ENCODE results near the gene IGDCC3.
"Not testable (repeated sequence)": the region's sequence is repeated elsewhere in the genome, so short reads cannot be mapped to it uniquely, and the experiment has no call there.

IGDCC3 gene

DNA sequence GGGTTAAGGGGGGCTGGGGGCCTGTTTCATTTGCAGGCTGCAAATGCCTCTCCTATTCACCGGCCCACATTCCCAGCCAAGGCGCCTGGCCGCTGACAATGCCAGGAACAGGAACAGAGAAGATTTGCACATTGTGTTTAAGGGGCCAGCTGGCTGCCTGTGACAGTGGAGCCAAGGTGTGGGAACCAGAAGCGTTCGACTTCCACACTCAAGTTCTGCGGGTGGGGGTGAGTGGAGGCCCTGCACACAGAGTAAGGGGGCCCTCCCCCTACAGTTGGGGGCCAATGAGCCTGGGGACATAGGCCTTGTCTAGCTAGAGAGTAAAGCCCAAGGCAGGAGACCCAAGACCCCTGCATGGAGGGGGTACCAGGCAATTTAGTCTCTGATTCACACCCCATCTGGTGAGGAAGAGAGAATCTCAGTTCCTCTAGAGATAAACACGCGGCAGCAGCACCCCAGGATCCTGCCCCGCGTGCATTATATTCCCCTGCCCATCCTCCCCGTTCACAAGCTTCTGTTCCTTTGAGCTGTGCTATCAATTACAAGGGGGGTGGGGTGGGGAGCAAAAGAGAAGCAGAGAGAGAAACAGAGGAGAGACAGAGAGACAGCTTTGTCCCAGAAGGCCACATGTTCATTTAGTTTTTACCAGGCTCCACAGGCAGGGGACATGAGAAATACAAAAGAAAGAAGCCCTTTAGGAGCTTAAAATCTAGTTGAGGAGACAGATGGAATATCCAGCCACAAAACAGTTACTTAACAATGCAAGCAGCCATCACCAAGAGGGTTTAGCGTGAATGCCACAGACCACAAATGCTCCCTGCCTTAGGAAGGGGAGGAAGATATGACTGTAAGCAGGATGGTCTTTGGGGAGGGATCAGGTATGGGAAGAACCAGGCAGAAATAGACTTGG, 9.2 kb downstream of the IGDCC3 start:
- DNase-seq, result no peak

DNA sequence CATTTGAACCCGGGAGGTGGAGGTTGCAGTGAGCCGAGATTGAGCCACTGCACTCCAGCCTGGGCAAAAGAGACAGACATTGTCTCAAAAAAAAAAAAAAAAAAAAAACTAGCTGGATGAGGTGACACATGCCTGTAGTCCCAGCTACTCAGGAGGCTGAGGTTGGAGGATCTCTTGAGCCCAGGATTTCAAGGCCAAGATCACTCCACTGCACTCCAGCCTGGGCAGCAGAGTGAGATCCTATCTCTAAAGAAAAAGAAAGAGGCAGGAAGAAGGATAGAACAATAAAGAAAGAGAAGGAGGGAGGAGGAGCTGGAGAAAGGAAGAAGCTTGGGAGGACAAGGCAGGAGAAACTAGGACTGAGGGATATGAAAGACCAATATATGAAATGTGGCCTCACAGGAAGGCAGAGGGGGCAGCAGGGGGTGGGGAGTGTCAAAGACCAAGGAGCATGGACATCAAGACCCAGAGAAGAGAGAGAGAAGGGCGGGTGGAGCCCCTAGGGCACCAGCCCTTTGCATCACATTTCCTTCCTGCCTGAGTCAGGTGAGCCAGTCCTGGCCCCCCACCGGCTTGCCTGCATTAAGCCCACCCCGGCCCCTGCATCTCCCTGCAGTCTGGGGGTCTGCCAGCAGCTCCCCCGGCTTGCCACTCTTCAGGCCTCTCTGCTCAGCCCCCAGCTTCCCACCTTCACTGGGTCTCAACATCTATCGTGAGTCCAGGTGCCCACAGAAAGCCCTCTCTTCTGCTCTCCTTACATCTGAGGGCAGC, 11.5 kb downstream of the IGDCC3 start:
- DNase-seq, result no peak

DNA sequence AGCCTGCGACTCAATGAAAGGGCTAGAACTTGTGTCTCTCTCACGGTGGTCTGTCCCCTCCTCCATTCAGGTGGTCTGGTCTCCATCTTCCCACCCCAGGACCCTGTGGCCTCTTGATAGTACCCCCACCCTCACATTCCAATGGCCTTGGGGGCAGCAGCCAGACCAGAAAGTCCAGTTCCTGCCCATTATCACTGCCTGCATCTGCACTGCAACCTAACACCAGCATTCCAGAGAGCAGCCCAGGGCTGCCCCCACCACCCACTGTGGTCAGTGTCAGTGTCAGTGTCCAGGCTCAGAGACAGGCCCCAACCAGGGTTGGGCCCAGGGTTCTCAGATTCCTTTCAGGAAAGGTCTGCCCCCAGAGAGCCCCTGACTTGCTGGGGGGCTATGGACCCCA, 12.6 kb downstream of the IGDCC3 start:
- no peak for DNase-seq

DNA sequence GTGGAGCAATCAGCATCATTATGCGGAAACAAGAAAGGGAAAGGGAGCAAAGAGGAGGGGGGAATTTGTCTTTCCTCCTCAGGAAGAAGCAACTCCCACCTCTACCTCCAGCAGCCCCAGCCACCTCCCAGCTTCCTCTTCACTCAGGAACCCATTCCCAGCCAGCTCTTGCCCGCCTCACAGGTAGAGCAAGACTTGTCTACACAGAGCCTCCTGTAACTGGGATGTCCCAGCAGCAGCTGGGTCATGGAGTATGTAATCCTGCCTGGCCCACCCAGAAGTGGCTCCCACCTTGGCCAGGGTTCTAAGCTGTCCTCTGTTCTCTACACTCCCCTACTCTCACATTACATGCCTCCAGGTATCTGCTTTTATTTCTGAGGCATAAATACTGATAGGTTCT, 14.0 kb downstream of the IGDCC3 start:
- DNase-seq, result no peak

DNA sequence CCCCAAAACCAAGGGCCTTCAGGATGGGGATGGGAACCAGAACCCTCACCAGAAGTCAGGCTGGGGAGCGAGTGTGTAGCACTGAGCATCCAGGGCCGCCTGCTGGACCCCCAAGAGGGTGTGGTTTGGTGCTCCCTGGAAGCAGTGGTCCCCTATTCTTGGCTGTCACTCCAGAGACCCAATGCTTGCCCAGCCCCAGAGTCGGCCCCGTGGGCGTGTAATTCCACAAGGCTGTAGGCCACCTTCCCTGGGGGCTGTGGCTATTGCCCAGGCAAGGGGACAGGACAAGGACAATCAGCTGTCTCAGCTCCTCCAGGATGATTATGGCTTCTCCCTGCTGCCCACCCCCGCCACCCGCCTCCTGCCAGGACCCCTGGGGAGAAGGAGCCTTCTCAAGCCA, 14.5 kb downstream of the IGDCC3 start:
- DNase-seq, result no peak

DNA sequence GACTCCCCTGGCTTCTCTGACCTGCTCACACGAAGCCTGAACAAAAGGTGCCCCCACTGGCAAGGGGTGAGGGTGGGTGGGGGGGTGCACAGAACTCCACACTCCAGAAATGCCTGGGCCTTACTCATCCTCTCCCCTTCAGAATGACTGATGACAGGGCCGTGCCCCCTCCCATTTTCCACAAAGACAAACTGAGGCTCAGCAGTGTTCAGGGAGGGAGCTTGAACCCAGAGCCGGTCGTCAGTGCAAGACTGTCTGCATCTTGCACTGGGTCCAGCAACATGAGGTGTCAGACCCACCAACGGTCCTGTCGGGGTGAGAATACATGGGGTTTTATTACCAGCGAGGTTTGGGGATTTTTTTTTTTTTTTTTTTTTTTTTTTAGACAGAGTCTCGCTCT, 15.3 kb downstream of the IGDCC3 start:
- no peak for DNase-seq

DNA sequence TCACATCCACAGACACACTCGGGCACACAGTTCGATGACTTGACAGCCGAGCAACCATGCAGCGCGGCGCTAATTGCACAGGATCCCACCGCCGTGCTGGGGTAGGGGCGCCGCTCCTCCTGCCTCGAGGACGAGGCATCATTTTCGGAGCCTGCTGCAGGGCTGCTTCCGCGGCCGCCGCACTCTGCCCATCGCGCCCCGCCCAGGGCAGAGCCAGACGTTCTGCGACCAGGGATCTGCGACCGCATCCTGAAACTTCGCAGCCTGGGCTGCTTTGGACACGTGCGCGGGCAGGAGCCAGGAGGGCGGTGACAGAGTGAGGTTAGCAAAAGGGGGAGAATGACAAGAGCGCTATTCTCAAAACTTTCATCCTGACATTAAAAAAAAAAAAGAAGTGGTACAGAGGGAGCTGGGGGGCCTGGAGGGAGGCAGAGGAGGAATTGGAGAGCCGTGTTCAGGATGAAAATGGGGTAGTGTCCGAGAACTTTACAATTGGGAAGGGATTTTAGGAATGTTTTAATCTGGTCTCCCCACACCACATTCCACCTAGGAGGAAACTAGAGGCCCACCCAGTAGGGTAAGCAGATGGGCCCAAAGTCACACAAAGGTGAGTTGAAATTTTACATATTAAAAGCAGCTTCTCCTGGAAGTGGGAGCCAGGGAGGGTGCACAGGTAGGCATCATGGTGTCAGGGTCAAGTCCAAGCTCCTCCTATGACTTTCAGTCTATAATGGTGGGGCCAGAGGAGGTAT, 15.9 kb downstream of the IGDCC3 start:
- no peak for DNase-seq

DNA sequence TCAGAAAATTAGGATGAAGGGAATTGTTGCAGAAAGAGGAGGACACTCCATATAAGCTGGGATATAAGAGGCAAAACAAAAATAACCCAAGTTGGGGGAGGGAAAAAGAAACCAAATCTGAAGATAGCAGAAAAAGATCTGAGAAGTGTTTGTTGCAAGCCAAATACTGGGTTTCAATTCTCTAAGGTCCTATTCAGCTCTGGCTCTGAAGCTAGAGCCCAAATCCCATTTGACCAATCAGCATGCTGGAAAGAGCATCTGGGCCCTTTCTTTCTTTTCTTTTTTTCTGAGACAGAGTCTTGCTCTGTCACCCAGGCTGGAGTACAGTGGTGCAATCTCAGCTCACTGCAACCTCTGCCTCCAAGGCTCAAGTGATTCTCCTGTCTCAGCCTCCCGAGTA, 17.3 kb downstream of the IGDCC3 start:
- DNase-seq, result no peak

DNA sequence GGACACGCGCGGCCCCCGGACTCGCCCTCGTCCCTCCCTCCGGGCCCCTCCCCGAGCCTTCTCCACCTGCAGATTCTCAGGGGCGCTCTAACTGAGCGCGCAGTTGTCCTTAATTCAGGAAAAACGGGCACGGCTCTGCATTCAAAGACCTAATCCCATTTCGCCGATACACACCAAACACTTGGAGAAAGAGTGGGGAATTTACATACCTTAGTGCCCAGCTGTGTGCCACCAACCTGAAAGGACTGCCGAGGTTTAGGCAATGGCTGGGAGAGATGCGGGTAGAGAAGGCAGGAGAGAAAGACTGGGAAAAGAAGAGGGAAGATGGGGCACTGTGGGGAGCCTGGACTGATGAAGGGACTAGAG, 21.8 kb downstream of the IGDCC3 start:
- DNase-seq, result no peak

DNA sequence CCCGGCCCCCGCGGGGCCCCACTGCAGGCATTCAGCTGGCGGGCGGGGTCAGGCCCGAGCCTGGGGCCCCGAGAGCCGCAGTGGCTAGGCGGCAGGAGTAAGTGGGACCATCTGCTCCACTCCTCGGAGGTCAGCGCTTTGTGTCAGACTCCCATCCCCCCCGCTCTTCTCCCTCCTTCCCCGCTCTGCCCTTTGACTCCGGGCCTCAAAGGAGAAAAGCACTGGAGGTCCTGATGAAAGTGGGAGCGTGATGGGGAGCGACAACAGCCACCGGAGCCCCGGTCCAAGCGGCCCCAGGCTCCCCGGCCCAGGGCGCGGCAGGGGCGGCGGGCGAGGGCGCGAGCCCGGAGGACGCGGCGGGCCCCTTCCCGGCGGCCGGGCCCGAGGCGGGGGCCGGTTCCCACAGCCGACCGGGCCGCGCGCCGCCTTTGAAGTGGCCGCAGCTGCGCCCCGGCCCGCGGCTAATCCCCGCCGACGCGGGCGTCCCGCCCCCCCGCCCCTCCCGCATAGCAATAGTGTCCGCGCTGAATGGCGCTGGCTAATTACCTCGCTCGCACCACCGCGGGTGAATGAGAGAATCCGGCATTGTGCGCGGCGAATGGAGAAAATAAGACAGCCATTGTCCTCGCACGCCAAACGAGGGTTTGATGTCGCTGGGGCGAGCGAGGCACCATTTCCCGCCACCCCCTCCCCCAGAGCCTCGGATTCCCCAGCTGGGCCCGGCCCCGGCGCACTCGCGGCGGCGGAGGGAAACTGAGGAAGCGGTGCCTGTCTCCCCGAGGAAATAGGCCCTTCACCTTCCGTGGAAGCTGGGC, 22.4 kb downstream of the IGDCC3 start:
- no peak for DNase-seq

DNA sequence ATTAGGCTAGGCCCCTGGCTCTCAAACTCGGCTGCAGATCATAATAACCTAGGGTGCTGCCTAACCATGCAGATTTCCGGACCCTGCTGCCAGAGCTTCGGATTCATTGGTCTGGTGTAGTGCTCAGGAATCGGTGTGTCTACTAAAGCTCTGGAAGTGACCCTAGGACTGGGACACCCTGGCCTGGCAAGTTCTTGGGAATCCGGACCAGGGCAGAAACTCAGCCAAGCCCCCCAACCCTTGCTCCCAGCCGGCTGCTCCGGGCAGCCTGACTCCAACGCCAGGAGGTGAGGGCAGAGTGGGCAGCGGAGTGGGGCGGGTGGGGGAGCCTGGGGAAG, 23.0 kb downstream of the IGDCC3 start:
- DNase-seq, result no peak

DNA sequence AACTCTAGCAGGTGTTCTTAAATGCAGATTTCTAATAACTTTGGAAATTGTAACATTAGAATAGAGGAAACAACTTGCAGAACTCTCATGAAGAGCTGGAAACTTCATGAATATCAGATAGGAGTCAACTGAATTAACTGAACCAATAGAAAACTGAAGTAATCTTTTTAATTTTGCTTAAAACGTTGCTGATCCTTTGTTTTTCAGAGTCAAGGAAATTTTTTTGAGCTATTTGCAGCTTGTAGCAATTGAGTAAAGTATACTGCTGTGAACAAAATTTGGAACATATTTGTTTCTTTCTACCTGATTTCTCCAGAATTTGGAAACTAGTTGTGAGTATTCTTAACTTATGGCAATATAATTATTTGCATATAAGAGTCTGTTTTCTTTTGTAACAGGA, 25.8 kb downstream of the IGDCC3 start:
- DNase-seq, result not testable (repeated sequence)

DNA sequence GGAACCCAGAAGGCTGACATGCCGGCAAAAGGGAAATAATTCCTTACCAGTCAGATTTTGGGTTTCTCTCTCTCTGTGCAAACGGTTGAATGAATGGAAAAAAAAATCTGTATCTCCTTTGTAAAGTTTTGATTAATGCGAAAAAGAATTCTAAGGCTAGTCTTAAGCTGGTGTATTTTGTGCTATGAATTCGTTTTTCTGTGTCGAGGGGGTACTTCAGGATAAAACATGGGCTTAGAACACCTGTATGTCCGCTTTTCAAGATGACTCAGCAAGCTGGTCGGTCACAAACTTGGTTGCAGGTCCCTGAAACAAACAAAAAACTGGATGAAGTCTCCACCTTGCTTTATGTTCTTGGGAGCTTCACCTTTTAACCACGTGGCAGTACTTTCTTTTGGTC, 28.5 kb downstream of the IGDCC3 start:
- no peak for DNase-seq

DNA sequence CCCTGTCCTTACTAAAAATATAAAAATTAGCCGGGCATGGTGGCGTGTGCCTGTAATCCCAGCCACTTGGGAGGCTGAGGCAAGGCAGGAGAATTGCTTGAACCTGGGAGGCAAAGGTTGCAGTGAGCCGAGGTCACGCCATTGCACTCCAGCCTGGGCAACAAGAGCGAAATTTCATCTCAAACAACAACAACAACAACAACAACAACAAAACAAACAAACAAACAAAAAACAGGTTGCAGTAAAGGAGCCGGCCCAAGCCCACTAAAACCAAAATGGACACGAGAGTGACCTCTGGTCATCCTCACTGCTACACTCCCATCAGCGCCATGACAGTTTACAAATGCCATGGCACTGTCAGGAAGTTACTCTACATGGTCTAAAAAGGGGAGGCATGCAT, 30.0 kb downstream of the IGDCC3 start:
- not testable (repeated sequence) for DNase-seq

DNA sequence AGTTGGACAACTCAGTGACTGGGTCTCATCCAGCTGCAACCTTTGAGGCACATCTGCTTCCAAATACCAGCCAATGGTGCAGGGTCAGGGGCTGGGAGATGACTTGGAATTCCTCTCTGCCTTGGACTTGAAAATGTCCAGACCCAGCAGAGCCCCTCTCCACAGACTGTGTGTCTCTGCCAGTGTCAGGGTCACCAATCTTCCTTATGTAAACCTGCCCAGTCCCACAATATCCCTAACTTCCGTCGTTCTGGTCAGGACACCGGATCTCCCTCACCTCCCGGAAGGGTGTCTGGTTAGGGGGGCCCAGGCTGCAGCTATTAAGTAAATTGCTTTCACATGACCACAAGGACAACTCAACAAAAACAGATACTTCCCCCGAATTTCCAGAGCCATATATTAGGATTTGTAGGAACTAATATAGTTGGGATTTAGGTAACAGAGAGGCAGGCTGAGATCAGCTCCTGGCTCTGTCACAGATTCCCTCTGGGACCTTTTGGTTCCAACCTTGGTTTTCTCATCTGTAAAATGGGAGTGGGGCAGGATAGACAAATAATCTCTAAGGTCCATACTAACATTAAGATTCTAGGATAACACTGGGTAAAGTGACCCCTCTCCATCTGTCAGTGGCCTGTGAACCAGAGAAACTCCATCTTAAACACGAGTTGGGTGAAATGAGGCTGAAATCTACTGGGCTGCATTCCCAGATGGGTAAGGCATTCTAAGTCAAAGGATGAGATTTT, 30.8 kb downstream of the IGDCC3 start:
- DNase-seq, result no peak

DNA sequence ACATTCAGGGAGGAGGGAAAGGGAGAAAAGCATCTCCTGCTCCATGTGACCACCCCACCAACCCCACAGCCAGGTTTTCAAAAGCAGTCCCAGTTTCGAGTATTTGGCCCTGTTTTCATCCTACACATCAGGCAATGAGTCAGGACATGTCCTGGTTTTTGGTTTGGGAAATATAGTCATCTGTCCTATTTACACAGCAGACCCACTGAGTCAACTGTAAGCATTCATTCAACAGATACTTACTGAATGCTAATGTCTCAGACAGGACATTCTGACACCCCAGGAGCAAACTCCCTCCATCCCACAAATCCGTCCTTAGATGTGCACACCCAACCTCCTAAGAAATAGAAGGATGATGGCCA, 32.9 kb downstream of the IGDCC3 start:
- DNase-seq, result no peak

DNA sequence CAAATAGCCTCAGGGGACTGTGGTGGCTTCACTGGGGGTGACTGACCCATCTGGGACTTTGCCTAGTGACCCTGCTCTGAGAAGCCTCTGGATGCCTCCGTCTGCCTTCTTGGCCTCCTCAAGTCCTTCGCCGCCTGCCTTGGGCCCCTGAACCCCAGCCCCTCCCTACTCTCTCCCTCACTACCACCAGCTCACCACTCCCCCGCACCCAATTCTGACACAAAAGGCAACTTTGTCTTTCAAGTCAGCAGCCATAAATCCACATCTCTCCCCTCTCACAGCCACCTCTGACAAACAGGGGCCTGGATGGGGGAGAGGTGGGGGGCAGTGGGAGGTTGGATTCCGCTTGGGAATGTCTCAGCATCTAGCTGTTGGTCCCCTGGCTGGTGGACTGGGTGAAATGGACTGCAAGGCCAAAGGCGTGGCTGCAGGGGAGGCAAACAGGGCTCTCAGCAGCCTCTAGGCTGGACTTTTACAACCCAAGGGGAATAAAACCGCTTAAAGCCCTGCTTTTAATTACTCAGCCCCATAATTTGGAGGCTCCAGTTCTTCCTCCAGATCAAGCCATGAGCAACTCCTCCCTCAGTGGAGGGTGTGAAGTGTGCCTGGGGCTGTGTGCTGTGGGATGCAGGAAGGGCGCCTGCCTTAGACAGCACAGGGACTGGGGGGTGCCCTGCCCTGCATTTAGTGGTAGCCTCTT, 33.4 kb downstream of the IGDCC3 start:
- no peak for DNase-seq

DNA sequence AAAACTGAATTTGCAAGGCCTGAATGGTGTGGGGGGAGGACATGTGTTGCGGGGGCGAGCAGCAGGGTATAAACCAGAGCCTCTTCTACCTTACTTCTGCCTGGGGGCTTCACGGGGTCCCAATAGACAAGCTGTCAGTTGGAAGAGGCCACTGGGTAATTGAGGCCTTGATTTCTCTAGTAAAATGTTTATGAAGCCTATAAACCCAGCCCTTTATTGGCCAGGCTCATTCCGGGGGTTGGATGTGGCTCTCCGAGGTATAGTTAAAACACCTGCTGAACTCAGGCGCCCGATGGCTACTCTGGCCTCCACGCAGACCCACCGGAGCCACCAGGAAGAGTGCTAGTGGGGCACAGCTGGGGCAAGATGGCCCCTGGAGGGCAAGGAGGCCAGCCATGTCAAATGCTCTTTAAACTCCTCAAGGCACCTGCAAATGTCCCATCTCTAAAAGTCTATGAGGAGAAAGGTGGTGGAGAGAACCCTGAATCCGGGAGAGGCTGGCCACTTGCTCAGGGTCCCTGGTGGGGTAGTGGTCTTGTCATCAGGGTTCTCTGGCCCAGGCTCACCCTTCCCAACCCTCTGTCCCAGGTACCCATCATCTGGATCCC, 34.3 kb downstream of the IGDCC3 start:
- no peak for DNase-seq

DNA sequence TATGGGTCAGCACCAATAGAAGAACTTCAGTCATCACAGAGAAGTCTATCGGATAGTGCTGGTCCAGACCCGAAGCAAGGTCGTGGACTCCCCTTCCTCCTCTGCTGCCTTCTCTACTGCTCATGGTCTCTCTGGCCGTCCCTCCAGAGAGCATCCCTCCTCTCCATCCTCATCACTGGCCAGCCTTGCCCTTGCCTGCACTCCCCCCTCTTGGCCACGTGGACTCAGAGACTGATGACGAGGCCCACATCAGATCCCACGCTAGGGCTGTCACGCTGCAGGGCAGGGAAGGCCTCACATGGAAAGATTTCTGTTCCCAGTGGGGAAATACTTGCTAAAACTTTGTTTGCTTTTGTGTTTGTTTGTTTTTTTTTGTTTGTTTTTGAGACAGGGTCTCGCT, 35.3 kb downstream of the IGDCC3 start:
- no peak for DNase-seq

DNA sequence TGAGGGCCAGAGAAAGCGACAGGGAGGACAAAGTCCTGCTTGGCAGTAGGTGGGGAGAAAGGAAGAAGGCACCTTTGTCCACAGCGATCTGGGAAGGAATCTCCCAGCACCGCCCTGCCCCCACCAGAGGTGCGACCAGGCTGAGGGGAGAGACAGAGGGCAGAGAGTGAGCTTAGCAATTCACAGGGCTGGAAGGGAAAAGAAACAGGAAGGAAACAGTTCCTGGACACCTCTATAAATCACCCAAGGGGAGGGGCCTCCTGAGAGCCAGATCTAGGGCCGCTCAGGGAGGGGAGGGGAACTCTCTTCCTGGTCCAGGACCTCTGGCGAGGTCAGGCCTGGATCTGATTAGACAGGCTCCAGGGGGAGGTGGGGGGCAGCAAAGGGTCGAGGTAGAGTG, 37.9 kb downstream of the IGDCC3 start:
- no peak for DNase-seq

DNA sequence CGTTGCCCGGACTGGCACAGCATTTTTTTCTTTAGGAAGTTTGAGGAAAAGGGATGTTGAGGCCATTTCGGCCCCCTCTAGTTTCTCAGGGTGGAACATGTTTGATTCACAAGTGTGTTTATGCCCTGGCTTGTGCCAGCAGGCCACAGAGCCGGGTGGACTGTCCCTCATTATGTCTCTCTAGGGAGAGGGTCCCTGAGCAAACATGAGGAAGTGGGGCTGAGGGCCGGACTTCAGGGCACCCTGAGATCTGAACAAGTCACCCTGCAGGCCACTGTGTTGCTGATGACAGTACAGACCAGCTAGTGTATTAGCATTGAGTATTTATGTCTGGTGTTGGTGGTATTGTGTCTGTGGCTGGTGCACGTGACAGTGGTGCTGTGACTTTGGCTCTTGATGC, 38.4 kb downstream of the IGDCC3 start:
- DNase-seq, result no peak

Data from activated gamma-delta T cell (primary cell).